Natural killer cell treated with Interleukin-12 subunit alpha and Interleukin-12 subunit beta and Interleukin-15 and Interleukin-18, amount 100 ng/mL, for 72 hours (primary cell): ENCODE data around the gene NDRG3. TPM values are rescaled to one million over a fixed set of nuclear protein-coding genes. Genes with fewer than 3 reads are reported as not detected.

ENCODE experiments used
- ATAC-seq, 2 donors: fragments of 150-1000 bp; cut with Tn5 transposase in 1 of 2; sonication (Bioruptor Pico), chemical (Tn5 transposase) in 1 of 2; 2 replicates each; pipeline ENCODE4 v1.10.0; 2021
- DNase-seq: peaks from one replicate; pipeline ENCODE4 v3.0.0; 2022; ENCODE audit warnings: low spot score
- H3K27ac Mint-ChIP-seq, 2 donors: 1 replicate in 1 of 2; 2 replicates in 1 of 2; pipeline ENCODE4 v1.8.0; 2022; ENCODE audit warnings: mixed read lengths in 2 of 2, mild to moderate bottlenecking in 1 of 2, moderate library complexity in 1 of 2
- H3K27me3 Mint-ChIP-seq, 2 donors: 1 replicate in 1 of 2; 2 replicates in 1 of 2; pipeline ENCODE4 v1.8.0; 2022; ENCODE audit warnings: mixed read lengths in 2 of 2
- H3K36me3 Mint-ChIP-seq: one replicate; pipeline ENCODE4 v1.8.0; 2022; ENCODE audit warnings: mixed read lengths
- H3K4me1 Mint-ChIP-seq, 2 donors: 1 replicate in 1 of 2; 2 replicates in 1 of 2; pipeline ENCODE4 v1.8.0; 2022; ENCODE audit warnings: low read depth in 2 of 2, mixed read lengths in 2 of 2, mild to moderate bottlenecking in 1 of 2
- H3K4me3 Mint-ChIP-seq: one replicate; pipeline ENCODE4 v1.8.0; 2022; ENCODE audit warnings: mixed read lengths
- H3K9me3 Mint-ChIP-seq: 2 replicates; pipeline ENCODE4 v1.8.0; 2022; ENCODE audit warnings: mixed read lengths
- total RNA-seq, 2 donors: library from RNA; stranded (reverse); gene quantifications; one replicate each; pipeline ENCODE4 v1.2.3, GENCODE V29; 2022

NDRG3 gene
- total RNA-seq, 2 donors from 2014 or later = 19.0 to 20.6 TPM

- ATAC-seq = no peak
- Mint-ChIP-seq H3K27ac (peak overlapping the region in 1 of 2 donors; percentile 18), H3K4me1 (peaks cover 15 to 24% of the 10 kb centered on the region in 2 donors), H3K36me3 (peaks cover 3% of the 10 kb centered on the region), H3K4me3 (no peak overlapping the region), H3K9me3 (no peaks in the 10 kb centered on the region), H3K27me3 (no peaks in the 10 kb centered on the region)
- DNase-seq = no peak
Observed at GRCh38 chr20:36775826-36776225, 29.9 kb upstream of the NDRG3 start.

GRCh38 chr20:36775196-36775595, 29.3 kb upstream of the NDRG3 start:
- Mint-ChIP-seq H3K27me3 (no peaks in the 10 kb centered on the region), H3K4me1 (peaks cover 18 to 27% of the 10 kb centered on the region in 2 donors), H3K4me3 (peak overlapping the region; percentile 92), H3K36me3 (peaks cover 5% of the 10 kb centered on the region), H3K27ac (peak overlapping the region; percentile 90 to 95), H3K9me3 (no peaks in the 10 kb centered on the region)
- no peak for DNase-seq
- ATAC-seq = no peak

DNA sequence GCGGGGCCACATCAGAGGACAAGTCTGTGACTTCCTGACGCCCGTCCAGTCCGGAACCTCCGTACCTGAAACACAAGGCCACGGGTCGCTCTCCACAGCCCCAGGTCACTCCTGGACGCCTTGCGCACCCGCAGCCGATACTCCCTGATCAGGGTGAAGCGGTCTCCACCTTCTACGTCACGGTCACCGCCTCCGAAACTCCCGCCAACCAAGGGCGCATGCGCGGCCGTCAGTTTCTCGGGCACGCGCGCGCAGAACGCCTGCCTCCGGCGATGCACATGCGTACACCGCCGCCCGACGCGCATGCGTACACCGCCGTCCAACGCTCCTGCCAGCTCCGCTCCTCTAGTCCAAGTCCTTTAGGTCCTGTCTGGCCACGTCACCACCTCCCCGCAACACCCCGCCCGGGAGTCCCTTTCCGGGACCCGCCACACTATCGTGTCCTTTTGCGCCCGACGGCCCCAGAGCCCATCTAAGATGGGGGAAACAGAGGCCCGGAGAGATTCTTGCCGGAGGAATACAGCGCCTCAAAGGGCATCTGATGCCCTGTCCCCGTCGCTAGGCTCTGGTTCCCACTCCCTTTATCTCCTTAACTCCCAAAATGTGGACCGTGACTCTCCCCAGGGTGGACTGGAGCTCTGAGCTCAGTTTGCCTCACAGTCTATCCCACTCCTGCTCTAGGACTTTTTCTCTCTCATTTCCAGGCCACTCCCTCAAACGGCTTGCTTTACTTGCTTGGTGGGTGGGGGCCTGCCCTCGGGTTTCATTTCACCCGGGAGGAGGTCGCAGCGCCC, 27.9 kb upstream of the NDRG3 start, which contains the start of gene DSN1:
DSN1 (minus strand) TSS at position 167 of the 794 bp plus-strand sequence. CDS start 2,305 bp downstream, outside the sequence.
- Mint-ChIP-seq H3K36me3 (peaks cover 5% of the 10 kb centered on the region), H3K4me1 (peaks cover 20 to 31% of the 10 kb centered on the region in 2 donors), H3K9me3 (no peaks in the 10 kb centered on the region), H3K27ac (peak within 1 kb of the TSS; percentile 90 to 95), H3K4me3 (peak within 1 kb of the TSS; percentile 92), H3K27me3 (no peaks in the 10 kb centered on the region)
- DNase-seq (peak; percentile 99), ATAC-seq (peak; percentile 95 to 97)

DNA sequence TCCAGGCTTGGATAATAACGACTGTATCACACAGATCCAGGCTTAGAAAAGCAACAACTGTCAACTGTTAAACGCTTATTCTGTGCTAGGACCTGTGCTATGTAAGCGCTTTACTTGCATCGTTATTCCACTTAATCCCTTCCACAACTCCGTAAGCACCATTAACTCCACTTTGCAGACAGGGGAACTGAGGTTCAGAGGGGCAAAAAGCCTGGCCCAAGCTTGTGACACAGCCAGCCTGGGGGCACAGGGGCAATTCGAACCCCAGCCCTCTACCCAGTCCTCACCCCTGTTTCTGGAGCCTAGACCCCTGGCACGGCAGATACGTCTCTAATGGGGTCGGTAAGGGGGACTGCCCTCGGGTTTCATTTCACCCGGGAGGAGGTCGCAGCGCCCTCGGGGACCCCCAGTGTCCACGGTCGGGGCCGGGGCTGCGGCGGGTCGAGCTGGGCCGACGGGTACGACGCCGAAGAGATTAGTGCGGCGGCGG, 27.3 kb upstream of the NDRG3 start:
- Mint-ChIP-seq H3K4me3 (peak overlapping the region; percentile 92), H3K4me1 (peaks cover 20 to 31% of the 10 kb centered on the region in 2 donors), H3K27ac (peak overlapping the region; percentile 90 to 95), H3K27me3 (no peaks in the 10 kb centered on the region), H3K9me3 (no peaks in the 10 kb centered on the region), H3K36me3 (peaks cover 5% of the 10 kb centered on the region)
- ATAC-seq (no peak), DNase-seq (no peak)

DNA sequence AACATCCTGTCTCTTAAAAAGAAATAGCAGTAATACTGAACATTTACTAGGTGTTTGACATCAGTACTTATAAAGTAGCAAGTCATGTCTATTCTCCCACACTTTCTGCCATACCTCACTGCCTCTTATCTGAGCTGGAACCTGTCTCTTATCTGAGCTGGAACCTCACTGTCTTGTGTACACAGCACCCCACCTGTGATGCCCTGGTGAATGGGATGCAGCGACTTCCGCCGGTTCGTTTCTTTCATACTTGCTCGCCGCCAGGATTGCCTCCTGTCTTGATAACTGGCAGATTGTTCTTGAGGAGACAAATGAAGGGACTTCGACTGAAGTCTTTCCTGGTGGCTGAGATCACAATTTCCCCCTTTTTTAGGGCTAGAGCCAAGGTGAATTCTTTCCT, 24.8 kb upstream of the NDRG3 start:
- DNase-seq (no peak), ATAC-seq (no peak)
- Mint-ChIP-seq H3K4me1 (peaks cover 20 to 31% of the 10 kb centered on the region in 2 donors), H3K36me3 (peaks cover 5% of the 10 kb centered on the region), H3K27ac (no peak overlapping the region), H3K27me3 (no peaks in the 10 kb centered on the region), H3K4me3 (no peak overlapping the region), H3K9me3 (no peaks in the 10 kb centered on the region)

DNA sequence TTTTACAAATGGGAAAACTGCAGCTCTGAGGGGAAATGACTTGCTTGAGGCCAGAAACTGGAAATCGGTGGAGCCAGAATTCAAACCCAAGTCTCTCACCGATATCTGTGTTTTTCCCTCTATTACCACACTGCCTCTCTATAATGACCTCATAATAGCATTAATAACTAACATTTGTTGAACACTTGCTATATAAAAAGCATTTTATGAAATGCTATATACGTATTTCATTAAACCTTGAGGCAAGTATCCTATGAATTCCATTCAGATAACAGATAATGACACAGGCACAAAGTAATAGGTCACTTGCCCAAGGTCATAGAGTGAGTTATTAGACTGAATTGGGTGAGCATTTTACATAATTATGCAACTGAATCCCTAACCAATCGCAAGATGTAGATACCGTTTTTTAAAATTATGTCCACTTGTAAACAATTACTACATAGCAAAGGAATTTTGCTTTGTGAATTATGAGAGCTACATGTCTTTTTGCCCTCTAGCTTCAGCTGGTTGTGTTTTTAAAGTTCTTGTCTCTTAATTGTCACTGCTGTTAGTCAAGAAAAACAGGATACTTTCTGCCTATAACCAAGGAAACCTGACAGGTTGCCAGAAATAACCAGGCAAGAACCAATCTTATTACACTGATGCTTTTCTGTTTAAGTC, 23.0 kb upstream of the NDRG3 start:
- no peak for ATAC-seq
- H3K27ac Mint-ChIP-seq = no peak overlapping the region
- H3K36me3 Mint-ChIP-seq = peaks cover 5% of the 10 kb centered on the region
- H3K9me3 Mint-ChIP-seq = no peaks in the 10 kb centered on the region
- H3K27me3 Mint-ChIP-seq = no peaks in the 10 kb centered on the region
- no peak for DNase-seq
- peaks cover 14 to 26% of the 10 kb centered on the region in 2 donors for H3K4me1 Mint-ChIP-seq
- no peak overlapping the region for H3K4me3 Mint-ChIP-seq

GRCh38 chr20:36761125-36761524, 15.2 kb upstream of the NDRG3 start:
- Mint-ChIP-seq H3K4me3 (no peak overlapping the region), H3K27me3 (no peaks in the 10 kb centered on the region), H3K36me3 (peaks cover 6% of the 10 kb centered on the region), H3K9me3 (no peaks in the 10 kb centered on the region), H3K27ac (peak overlapping the region in 1 of 2 donors; percentile 14), H3K4me1 (peaks cover 5 to 6% of the 10 kb centered on the region in 2 donors)
- ATAC-seq (no peak), DNase-seq (no peak)

DNA sequence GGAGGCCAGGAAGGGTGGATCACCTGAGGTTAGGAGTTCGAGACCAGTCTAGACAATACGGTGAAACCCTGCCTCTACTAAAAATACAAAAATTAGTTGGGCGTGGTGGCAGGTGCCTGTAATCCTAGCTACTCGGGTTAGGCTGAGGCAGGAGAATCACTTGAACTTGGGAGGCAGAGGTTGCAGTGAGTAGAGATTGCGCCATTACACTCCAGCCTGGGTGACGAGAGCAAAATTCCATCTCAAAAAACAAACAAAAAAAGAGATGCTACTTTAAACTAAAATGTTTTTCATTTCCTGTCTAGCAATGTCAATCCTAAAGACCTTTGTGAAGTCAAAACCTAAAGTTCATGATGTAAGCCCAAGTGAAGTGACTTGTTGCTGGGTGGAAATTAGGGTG, 14.8 kb upstream of the NDRG3 start:
- Mint-ChIP-seq H3K27me3 (no peaks in the 10 kb centered on the region), H3K4me1 (peaks cover 5 to 6% of the 10 kb centered on the region in 2 donors), H3K4me3 (no peak overlapping the region), H3K36me3 (peaks cover 6% of the 10 kb centered on the region), H3K9me3 (no peaks in the 10 kb centered on the region), H3K27ac (peak overlapping the region in 1 of 2 donors; percentile 14)
- no peak for DNase-seq
- ATAC-seq = no peak

DNA sequence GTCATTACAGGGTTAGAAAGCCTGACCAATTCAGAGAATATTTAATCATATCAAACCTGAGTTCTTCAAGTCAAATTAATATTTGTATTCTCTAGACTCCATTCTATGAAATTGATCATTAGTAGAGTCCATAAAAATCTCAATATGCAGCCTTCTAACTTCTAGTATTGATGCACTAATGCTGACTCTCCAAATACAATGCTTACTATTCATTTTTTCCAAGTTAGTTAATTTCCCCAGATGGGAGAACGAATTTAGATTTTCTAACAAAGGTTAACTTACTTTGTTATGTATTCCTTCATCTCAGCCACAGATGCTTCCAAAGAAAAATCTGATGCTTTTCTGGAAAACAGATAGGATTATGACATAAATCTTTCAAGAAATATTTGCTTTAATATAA, 12.4 kb upstream of the NDRG3 start:
- ATAC-seq (no peak), DNase-seq (no peak)
- peaks cover 6% of the 10 kb centered on the region for H3K36me3 Mint-ChIP-seq
- H3K27me3 Mint-ChIP-seq = no peaks in the 10 kb centered on the region
- H3K9me3 Mint-ChIP-seq = no peaks in the 10 kb centered on the region
- no peak overlapping the region for H3K4me3 Mint-ChIP-seq
- H3K27ac Mint-ChIP-seq = peak overlapping the region; percentile 77 to 79
- H3K4me1 Mint-ChIP-seq = peaks cover 5 to 6% of the 10 kb centered on the region in 2 donors

- H3K4me1 Mint-ChIP-seq = peaks cover 5 to 6% of the 10 kb centered on the region in 2 donors
- H3K36me3 Mint-ChIP-seq = peaks cover 13% of the 10 kb centered on the region
- H3K27ac Mint-ChIP-seq = no peak overlapping the region
- H3K4me3 Mint-ChIP-seq = no peak overlapping the region
- H3K27me3 Mint-ChIP-seq = no peaks in the 10 kb centered on the region
- H3K9me3 Mint-ChIP-seq = no peaks in the 10 kb centered on the region
- DNase-seq (no peak), ATAC-seq (no peak)
Observed at GRCh38 chr20:36756496-36756895, 10.6 kb upstream of the NDRG3 start.

DNA sequence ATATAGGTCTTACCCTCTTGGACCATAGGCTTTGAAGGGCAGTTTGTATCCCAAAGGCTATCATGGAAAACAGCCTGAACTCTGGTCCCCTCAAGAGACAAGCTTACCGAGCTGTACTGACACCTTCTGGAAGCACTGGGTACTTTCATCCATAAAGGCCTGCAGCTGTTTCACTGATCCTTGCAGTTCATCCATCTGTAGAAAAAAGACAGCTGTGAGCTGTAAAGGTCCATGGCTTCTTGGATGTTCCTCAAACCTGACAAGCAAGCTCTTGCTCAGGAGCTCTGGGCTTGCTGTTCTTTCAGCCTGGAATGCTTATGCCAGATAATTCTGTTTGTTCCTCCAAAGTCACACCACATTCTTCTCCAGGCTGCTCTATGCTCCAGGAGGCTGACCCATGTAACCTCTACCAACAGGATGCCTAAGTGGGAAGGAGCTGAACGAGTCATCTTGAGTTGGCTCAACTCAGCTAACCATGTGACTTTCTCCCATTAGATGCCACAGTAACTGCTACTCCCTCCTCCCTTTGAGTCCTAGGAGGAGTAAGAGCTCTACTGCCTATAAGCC, 8.8 kb upstream of the NDRG3 start:
- H3K4me1 Mint-ChIP-seq = peaks cover 5 to 6% of the 10 kb centered on the region in 2 donors
- H3K27ac Mint-ChIP-seq = no peak overlapping the region
- peaks cover 13% of the 10 kb centered on the region for H3K36me3 Mint-ChIP-seq
- peak; percentile 59 to 61 for ATAC-seq
- no peak overlapping the region for H3K4me3 Mint-ChIP-seq
- no peaks in the 10 kb centered on the region for H3K27me3 Mint-ChIP-seq
- DNase-seq = peak; percentile 62
- no peaks in the 10 kb centered on the region for H3K9me3 Mint-ChIP-seq

DNA sequence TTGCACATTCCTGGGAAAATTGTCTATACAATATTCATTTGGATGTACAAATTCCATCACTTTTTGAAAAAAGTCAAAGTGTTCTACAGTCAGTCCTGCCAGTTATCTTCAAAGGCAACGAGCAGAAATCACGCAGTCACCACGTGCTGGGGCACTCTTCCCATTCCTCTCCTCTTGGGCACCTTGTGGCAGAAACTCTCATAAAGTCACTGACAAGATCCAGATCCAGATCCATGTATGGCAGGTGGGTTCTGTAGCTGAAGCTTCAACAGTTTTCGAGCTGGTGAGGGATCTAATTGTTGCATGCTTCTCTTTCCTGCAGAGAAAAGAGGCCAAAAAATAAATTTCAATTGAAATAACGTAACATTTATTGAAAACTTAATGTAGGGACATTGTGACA, 6.7 kb upstream of the NDRG3 start:
- no peaks in the 10 kb centered on the region for H3K27me3 Mint-ChIP-seq
- no peak overlapping the region for H3K4me3 Mint-ChIP-seq
- no peaks in the 10 kb centered on the region for H3K9me3 Mint-ChIP-seq
- H3K36me3 Mint-ChIP-seq = peaks cover 11% of the 10 kb centered on the region
- ATAC-seq (no peak), DNase-seq (no peak)
- H3K4me1 Mint-ChIP-seq = peaks cover 3 to 4% of the 10 kb centered on the region in 2 donors
- H3K27ac Mint-ChIP-seq = no peak overlapping the region

DNA sequence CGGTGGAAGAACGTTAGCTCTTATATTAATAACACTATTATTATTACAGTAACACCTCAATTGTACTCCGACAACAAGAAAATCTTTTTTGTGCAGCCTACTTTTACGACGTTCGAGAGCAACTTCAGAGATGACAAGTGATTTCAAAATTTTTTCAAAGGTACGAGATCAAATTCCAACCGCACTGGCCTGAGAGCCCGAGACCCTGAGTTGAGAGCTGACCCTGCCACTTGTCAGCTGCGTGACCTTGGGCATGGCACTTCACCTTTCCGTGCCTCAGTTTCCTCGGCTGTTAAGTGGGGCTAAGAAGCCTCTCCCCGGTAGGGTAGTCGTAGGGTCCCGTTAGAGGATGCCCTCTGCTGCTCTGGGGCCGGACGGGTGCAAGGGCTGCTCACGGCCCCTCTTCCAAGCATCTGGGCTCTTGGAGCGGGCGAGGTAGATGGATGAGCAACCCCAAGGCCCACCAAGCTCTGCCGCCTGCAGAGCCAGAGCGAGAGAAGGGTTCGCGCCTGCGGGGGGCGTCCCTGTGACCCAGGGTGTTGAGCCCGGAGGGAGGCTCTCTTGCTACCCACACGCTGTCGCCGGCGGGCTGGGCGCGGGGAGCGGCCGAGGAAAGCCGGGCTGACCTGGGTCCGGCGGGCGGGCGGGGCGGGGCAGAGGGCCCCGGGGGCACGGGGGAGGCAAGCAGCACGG, 510 bp downstream of the NDRG3 start:
- DNase-seq = peak; percentile 67
- H3K27me3 Mint-ChIP-seq = no peaks in the 10 kb centered on the region
- H3K4me1 Mint-ChIP-seq = peaks cover 19 to 20% of the 10 kb centered on the region in 2 donors
- ATAC-seq = peak in 1 of 2 donors; percentile 67
- H3K36me3 Mint-ChIP-seq = no peaks in the 10 kb centered on the region
- H3K4me3 Mint-ChIP-seq = peak overlapping the region; percentile 88
- no peaks in the 10 kb centered on the region for H3K9me3 Mint-ChIP-seq
- peak overlapping the region; percentile 73 to 81 for H3K27ac Mint-ChIP-seq
